Uterus (tissue), 4 donors: ENCODE measurements around the gene RASSF8. TPM values are rescaled to one million over a fixed set of nuclear protein-coding genes. Genes with fewer than 3 reads are reported as not detected.
A peak's percentile ranks its signal among the peaks of the same experiment; 100 is the strongest.

Experiments
- DNase-seq, 2 donors: peaks; one replicate each; pipeline ENCODE4 v3.0.0-alpha.2; 2019 to 2020
- H3K27ac ChIP-seq, 2 donors: fragments of 200-600 bp; sonication (generic); 1 replicate in 1 of 2; 2 replicates in 1 of 2; pipeline ENCODE4 v1.5.1; 2016 to 2018
- H3K27me3 ChIP-seq, 2 donors: fragments of 200-600 bp; sonication (generic); one replicate each; pipeline ENCODE4 v1.5.1; 2018 to 2019; ENCODE audit warnings: control low read depth in 1 of 2
- H3K36me3 ChIP-seq, 2 donors: fragments of 200-600 bp; sonication (generic); one replicate each; pipeline ENCODE4 v1.5.1; 2019; ENCODE audit warnings: control low read depth in 1 of 2
- H3K4me1 ChIP-seq, 2 donors: fragments of 200-600 bp; sonication (generic); one replicate each; pipeline ENCODE4 v1.5.1; 2018 to 2019; ENCODE audit warnings: control low read depth in 1 of 2
- H3K4me3 ChIP-seq, 2 donors: fragments of 200-600 bp; sonication (generic); 1 replicate in 1 of 2; 2 replicates in 1 of 2; pipeline ENCODE4 v1.5.1; 2018 to 2019; ENCODE audit warnings: mild to moderate bottlenecking in 1 of 2
- H3K9me3 ChIP-seq, 2 donors: fragments of 200-600 bp; sonication (generic); one replicate each; pipeline ENCODE4 v1.5.1; 2019; ENCODE audit warnings: control low read depth in 1 of 2
- POLR2A ChIP-seq, 2 donors: fragments of 450-650 bp; IDR thresholded peaks; one replicate each; pipeline ENCODE4 v1.6.1; 2016; ENCODE audit warnings: antibody characterized with exemption in 2 of 2, mild to moderate bottlenecking in 1 of 2, moderate library complexity in 1 of 2
- intact Hi-C: fragments of 100-400 bp; cut with DNase I; formaldehyde crosslinking; loops from one replicate; pipeline ENCODE4 v1.15.1; 2023; ENCODE audit warnings: low total_unique reads
- total RNA-seq, 4 donors: library from RNA; depleted of rRNA in 3 of 4; stranded (reverse); fragments of >200 nt in 3 of 4; gene quantifications; one replicate each; pipeline versions ENCODE4 v1.1.0 to v1.2.4, GENCODE V29; 2014 to 2023
- TF ChIP-seq, protein P1 (sequence below), 4 experiments: fragments of 200-600 bp in 2 of 4; fragments of 450-650 bp in 2 of 4; sonication (generic) in 2 of 4; IDR thresholded peaks; one replicate each; pipeline ENCODE4 v1.5.1; 2016 to 2019; ENCODE audit warnings: antibody characterized with exemption in 4 of 4, mild to moderate bottlenecking in 2 of 4, moderate library complexity in 1 of 4
- donor health status: DM: yes; HTN: yes; CAD: no.

The RASSF8 gene
- total RNA-seq, 4 donors from 2014 or later = 54.1 to 174 (median 119) TPM

DNA sequence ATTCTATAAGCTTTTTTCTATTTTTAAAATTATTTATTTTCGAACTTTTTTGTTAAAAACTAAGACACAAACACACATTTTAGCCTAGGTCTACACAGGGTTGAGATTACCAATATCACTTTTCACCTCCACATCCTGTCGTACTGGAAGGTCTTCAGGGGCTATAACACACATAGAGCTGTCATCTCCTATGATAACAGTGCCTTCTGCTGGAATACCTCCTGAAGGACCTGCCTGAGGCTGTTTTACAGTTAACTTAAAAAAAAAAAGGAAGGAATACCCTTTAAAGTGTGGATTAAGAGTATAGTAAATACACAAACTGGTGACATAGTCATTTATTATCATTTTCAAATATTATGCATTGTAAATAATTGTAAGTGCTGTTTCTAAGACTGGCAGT is 43.0 kb downstream of the RASSF8 start:
- H3K9me3 ChIP-seq = peaks cover 0 to 4% of the 10 kb centered on the region in 2 donors
- H3K27me3 ChIP-seq = no peaks in the 10 kb centered on the region
- H3K4me3 ChIP-seq = no peak overlapping the region
- DNase-seq = no peak
- no peak for TF ChIP-seq POLR2A (IDR thresholded peaks at IDR 0.05)
- TF ChIP-seq, protein P1, sequence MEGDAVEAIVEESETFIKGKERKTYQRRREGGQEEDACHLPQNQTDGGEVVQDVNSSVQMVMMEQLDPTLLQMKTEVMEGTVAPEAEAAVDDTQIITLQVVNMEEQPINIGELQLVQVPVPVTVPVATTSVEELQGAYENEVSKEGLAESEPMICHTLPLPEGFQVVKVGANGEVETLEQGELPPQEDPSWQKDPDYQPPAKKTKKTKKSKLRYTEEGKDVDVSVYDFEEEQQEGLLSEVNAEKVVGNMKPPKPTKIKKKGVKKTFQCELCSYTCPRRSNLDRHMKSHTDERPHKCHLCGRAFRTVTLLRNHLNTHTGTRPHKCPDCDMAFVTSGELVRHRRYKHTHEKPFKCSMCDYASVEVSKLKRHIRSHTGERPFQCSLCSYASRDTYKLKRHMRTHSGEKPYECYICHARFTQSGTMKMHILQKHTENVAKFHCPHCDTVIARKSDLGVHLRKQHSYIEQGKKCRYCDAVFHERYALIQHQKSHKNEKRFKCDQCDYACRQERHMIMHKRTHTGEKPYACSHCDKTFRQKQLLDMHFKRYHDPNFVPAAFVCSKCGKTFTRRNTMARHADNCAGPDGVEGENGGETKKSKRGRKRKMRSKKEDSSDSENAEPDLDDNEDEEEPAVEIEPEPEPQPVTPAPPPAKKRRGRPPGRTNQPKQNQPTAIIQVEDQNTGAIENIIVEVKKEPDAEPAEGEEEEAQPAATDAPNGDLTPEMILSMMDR (IDR thresholded peaks at IDR 0.05) = no peak
- no peak overlapping the region for H3K27ac ChIP-seq
- H3K4me1 ChIP-seq = peaks cover 0 to 6% of the 10 kb centered on the region in 2 donors
- H3K36me3 ChIP-seq = no peaks in the 10 kb centered on the region
- intact Hi-C loops = no loop called here

DNA sequence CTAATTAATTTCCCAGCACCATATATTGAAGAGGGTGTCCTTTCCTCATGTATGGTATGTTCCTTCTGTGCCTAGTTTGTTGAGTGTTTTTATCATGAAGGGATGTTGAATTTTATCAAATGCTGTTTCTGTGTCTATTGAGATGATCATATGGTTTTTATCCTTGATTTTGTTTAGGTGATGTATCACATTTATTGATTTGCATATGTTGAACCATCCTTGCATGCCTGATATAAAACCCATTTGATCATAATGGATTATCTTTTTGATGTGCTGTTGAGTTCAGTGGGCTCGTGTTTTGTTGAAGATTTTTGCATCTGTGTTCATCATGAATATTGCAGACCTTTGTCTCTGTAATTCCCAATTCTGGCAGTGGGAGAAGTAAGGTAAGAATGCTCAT is 44.6 kb downstream of the RASSF8 start:
- H3K4me3 ChIP-seq = no peak overlapping the region
- H3K9me3 ChIP-seq = peaks cover 0 to 4% of the 10 kb centered on the region in 2 donors
- H3K4me1 ChIP-seq = peaks cover 0 to 6% of the 10 kb centered on the region in 2 donors
- no peak for TF ChIP-seq POLR2A (IDR thresholded peaks at IDR 0.05)
- TF ChIP-seq, protein P1 (IDR thresholded peaks at IDR 0.05) = no peak
- H3K27me3 ChIP-seq = no peaks in the 10 kb centered on the region
- no peak for DNase-seq
- H3K36me3 ChIP-seq = no peaks in the 10 kb centered on the region
- no peak overlapping the region for H3K27ac ChIP-seq
- intact Hi-C loops = no loop called here

DNA sequence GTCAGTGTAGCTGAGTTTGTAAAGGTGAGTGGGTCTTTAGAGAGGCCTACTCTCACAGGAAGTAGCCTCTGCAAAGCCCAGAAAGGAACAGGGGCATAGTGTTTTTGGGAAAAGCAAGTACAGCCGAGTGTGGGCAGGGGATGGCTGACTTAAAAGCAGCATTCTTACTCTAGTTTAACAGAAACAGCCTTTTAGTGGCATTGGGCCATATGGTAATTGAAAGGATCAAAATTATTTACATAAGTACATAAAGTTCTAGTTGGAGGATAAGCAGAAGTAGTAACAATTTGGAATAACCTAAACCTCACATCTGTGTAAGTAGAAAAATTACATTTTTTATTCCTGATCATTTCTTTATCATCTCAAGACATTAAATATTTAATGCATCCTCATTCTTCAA is 49.1 kb downstream of the RASSF8 start:
- H3K4me3 ChIP-seq = no peak overlapping the region
- peaks cover 0 to 4% of the 10 kb centered on the region in 2 donors for H3K9me3 ChIP-seq
- peaks cover 0 to 9% of the 10 kb centered on the region in 2 donors for H3K4me1 ChIP-seq
- H3K36me3 ChIP-seq = no peaks in the 10 kb centered on the region
- H3K27ac ChIP-seq = no peak overlapping the region
- intact Hi-C loops = no loop called here
- H3K27me3 ChIP-seq = no peaks in the 10 kb centered on the region
- TF ChIP-seq, protein P1 (IDR thresholded peaks at IDR 0.05) = no peak
- no peak for TF ChIP-seq POLR2A (IDR thresholded peaks at IDR 0.05)
- DNase-seq = no peak

DNA sequence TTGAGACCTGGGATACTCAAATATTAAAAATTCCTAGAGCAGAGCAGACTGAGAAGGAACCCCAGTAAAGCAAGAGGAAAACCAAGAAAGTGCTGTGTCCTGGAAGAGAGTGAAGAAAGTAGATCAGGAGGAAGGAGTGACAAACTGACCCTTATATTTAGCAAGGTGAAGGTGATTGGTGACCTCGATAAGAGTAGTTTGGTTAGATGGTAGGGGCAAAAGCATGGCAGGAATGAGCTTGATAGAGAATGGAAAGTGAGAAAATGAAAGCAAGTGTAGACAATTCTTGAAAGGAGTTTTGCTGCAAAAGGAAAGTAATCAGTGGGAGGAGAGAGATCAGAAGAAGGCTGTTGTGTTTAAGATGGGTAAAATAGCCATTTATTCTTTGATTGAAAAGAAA is 51.1 kb downstream of the RASSF8 start:
- intact Hi-C loops = no loop called here
- Histone ChIP-seq H3K27me3 (no peaks in the 10 kb centered on the region), H3K36me3 (no peaks in the 10 kb centered on the region), H3K9me3 (no peaks in the 10 kb centered on the region), H3K4me1 (peaks cover 0 to 19% of the 10 kb centered on the region in 2 donors), H3K4me3 (no peak overlapping the region), H3K27ac (peak overlapping the region; percentile 84 to 88)
- DNase-seq = no peak
- no peak for TF ChIP-seq POLR2A (IDR thresholded peaks at IDR 0.05)

- peak overlapping the region; percentile 84 to 88 for H3K27ac ChIP-seq
- TF ChIP-seq, protein P1 (IDR thresholded peaks at IDR 0.05) = no peak
- TF ChIP-seq POLR2A (IDR thresholded peaks at IDR 0.05) = no peak
Observed at GRCh38 chr12:26010293-26010821, 51.9 kb downstream of the RASSF8 start.

GRCh38 chr12:26011099-26011498 is 52.6 kb downstream of the RASSF8 start:
- Histone ChIP-seq H3K27me3 (no peaks in the 10 kb centered on the region), H3K4me3 (no peak overlapping the region), H3K27ac (peak overlapping the region; percentile 84 to 88), H3K4me1 (peaks cover 0 to 19% of the 10 kb centered on the region in 2 donors), H3K36me3 (no peaks in the 10 kb centered on the region), H3K9me3 (no peaks in the 10 kb centered on the region)
- TF ChIP-seq POLR2A (IDR thresholded peaks at IDR 0.05) = no peak
- TF ChIP-seq, protein P1 (IDR thresholded peaks at IDR 0.05) = no peak
- DNase-seq = peak in 1 of 2 donors; percentile 59
- intact Hi-C loops = no loop called here

More at GRCh38 chr12:26010293-26010821, 51.9 kb downstream of the RASSF8 start:
- Histone ChIP-seq H3K36me3 (no peaks in the 10 kb centered on the region), H3K9me3 (no peaks in the 10 kb centered on the region), H3K4me3 (no peak overlapping the region), H3K27me3 (no peaks in the 10 kb centered on the region), H3K4me1 (peaks cover 0 to 19% of the 10 kb centered on the region in 2 donors)
- no peak for DNase-seq
- intact Hi-C loops = no loop called here
